Esophagus muscularis mucosa (tissue), 4 donors: ENCODE measurements around the gene USF2.

ENCODE experiments used
- EP300 ChIP-seq: sonication (generic); formaldehyde crosslinking; IDR thresholded peaks from one replicate; pipeline ENCODE4 v1.6.1; 2017; ENCODE audit warnings: antibody characterized with exemption
- POLR2AphosphoS5 ChIP-seq, 2 donors: sonication (generic); formaldehyde crosslinking; IDR thresholded peaks; one replicate each; pipeline ENCODE4 v1.6.1; 2017; ENCODE audit warnings: antibody characterized with exemption in 2 of 2
- TF ChIP-seq, protein P1 (sequence below), 3 experiments: fragments of 200-600 bp in 2 of 3; fragments of 450-650 bp in 1 of 3; sonication (generic) in 2 of 3; IDR thresholded peaks; one replicate each; pipeline ENCODE4 v1.5.1; 2017 to 2019; ENCODE audit warnings: antibody characterized with exemption in 3 of 3, mild to moderate bottlenecking in 2 of 3, moderate library complexity in 1 of 3

DNA sequence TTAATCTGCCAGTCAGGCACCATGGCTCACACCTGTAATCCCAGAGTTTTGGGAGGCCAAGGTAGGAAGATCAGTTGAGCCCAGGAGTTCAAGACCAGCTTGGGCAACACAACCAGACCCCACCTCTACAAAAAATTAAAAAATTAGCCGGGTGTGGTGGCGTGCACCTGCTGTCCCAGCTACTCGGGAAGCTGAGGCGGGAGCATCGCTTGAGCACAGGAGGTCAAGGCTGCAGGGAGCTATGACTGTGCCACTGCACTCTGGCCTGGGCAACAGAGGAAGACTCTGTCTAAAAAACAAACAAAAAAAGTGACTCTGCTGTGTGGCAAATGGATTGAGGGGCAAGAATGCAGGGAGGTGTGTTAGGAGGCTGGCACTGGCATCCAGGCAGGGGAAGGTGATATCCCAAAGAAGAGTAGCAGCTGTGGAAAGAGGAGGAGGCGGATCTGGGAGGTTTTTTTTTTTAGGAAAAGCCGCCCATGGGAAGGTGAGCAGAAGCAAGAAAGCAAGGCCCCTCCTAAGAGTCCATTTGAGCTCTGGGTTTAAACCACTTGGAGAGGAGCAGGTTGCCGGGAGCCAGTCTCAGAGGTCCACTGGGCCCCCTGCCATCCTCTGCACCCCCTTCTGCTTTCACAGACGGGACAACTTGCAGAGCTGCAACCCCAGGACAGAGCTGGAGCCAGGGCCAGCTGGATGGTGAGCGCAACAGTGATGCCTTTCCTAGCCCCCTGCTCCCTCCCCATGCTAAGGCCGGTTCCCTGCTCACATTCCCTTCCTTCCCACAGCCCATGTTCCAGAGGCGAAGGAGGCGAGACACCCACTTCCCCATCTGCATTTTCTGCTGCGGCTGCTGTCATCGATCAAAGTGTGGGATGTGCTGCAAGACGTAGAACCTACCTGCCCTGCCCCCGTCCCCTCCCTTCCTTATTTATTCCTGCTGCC, 15.7 kb downstream of the USF2 start:
- TF ChIP-seq, protein P1, sequence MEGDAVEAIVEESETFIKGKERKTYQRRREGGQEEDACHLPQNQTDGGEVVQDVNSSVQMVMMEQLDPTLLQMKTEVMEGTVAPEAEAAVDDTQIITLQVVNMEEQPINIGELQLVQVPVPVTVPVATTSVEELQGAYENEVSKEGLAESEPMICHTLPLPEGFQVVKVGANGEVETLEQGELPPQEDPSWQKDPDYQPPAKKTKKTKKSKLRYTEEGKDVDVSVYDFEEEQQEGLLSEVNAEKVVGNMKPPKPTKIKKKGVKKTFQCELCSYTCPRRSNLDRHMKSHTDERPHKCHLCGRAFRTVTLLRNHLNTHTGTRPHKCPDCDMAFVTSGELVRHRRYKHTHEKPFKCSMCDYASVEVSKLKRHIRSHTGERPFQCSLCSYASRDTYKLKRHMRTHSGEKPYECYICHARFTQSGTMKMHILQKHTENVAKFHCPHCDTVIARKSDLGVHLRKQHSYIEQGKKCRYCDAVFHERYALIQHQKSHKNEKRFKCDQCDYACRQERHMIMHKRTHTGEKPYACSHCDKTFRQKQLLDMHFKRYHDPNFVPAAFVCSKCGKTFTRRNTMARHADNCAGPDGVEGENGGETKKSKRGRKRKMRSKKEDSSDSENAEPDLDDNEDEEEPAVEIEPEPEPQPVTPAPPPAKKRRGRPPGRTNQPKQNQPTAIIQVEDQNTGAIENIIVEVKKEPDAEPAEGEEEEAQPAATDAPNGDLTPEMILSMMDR (IDR thresholded peaks at IDR 0.05): no peak
- TF ChIP-seq EP300 (no peak), POLR2AphosphoS5 (IDR thresholded peaks at IDR 0.05) (no peak)
